ENCODE results near the gene ARSI. TPM values are rescaled to one million over a fixed set of nuclear protein-coding genes. Genes with fewer than 3 reads are reported as not detected.

The ARSI gene
- total RNA-seq, 2 experiments from 2014 or later = not detected

GRCh38 chr5:150328515-150328914 lies 25.8 kb upstream of the ARSI start:
- H3K27ac ChIP-seq (ENCODE audit: low read depth, low read length, poor library complexity, severe bottlenecking) = no peak overlapping the region
- intact Hi-C loops (cut with micrococcal nuclease; ENCODE audit: unreplicated experiment) = no loop called here
- H2AFZ ChIP-seq (ENCODE audit: low read length) = no peak overlapping the region
- H4K20me1 ChIP-seq (ENCODE audit: insufficient read depth, low read length) = no peaks in the 10 kb centered on the region
- no peak for TF ChIP-seq CTCF (conservative IDR thresholded peaks at IDR 0.05; ENCODE audit: low read length)
- TF ChIP-seq EZH2phosphoT487 (IDR thresholded peaks at IDR 0.05; ENCODE audit: borderline replicate concordance, low read depth, low read length) = no peak
- ChIA-PET POLR2A (interaction anchor here (0.9 to 1.0 kb wide), 2 partner anchors 18 to 62 kb away, joined by 3 read pairs; no protein-coding TSS in a partner anchor), CTCF (ENCODE audit: unreplicated experiment) (no interaction called here)
- H3K4me3 ChIP-seq (ENCODE audit: low read depth, low read length, poor library complexity, severe bottlenecking) = no peak overlapping the region
- no peaks in the 10 kb centered on the region for H3K4me1 ChIP-seq (ENCODE audit: insufficient read depth, low read length, poor library complexity, severe bottlenecking)
- H3K9me3 ChIP-seq (ENCODE audit: low read length) = no peaks in the 10 kb centered on the region
- no TSS peak for BruUV-seq (replicated peaks)
- H3K9me2 ChIP-seq (ENCODE audit: insufficient read depth, low read length) = no peaks in the 10 kb centered on the region
- H3K79me2 ChIP-seq (ENCODE audit: insufficient read depth, low read depth, low read length) = no peaks in the 10 kb centered on the region
- DNase-seq (ENCODE audit: low spot score) = no peak
- no peak overlapping the region for H3K4me2 ChIP-seq (ENCODE audit: low read length)
- H3K36me3 ChIP-seq (ENCODE audit: insufficient read depth, low read length) = no peaks in the 10 kb centered on the region

- ChIA-PET POLR2A (no interaction called here), CTCF (ENCODE audit: unreplicated experiment) (no interaction called here)
- TF ChIP-seq CTCF (conservative IDR thresholded peaks at IDR 0.05; ENCODE audit: low read length) (no peak), EZH2phosphoT487 (IDR thresholded peaks at IDR 0.05; ENCODE audit: borderline replicate concordance, low read depth, low read length) (no peak)
- intact Hi-C loops (cut with micrococcal nuclease; ENCODE audit: unreplicated experiment) = no loop called here
- Histone ChIP-seq H4K20me1 (ENCODE audit: insufficient read depth, low read length) (no peaks in the 10 kb centered on the region), H3K27ac (ENCODE audit: low read depth, low read length, poor library complexity, severe bottlenecking) (no peak overlapping the region), H3K4me2 (ENCODE audit: low read length) (no peak overlapping the region), H2AFZ (ENCODE audit: low read length) (no peak overlapping the region), H3K79me2 (ENCODE audit: insufficient read depth, low read depth, low read length) (no peaks in the 10 kb centered on the region), H3K36me3 (ENCODE audit: insufficient read depth, low read length) (no peaks in the 10 kb centered on the region), H3K4me3 (ENCODE audit: low read depth, low read length, poor library complexity, severe bottlenecking) (no peak overlapping the region), H3K9me2 (ENCODE audit: insufficient read depth, low read length) (no peaks in the 10 kb centered on the region), H3K4me1 (ENCODE audit: insufficient read depth, low read length, poor library complexity, severe bottlenecking) (no peaks in the 10 kb centered on the region), H3K9me3 (ENCODE audit: low read length) (no peaks in the 10 kb centered on the region)
- no TSS peak for BruUV-seq (replicated peaks)
- DNase-seq (ENCODE audit: low spot score) = no peak
These were observed 24.4 kb upstream of the ARSI start for GRCh38 chr5:150327139-150327538.

GRCh38 chr5:150326707-150327106 lies 24.0 kb upstream of the ARSI start:
- BruUV-seq (replicated peaks) = no TSS peak
- no peaks in the 10 kb centered on the region for H3K36me3 ChIP-seq (ENCODE audit: insufficient read depth, low read length)
- no peaks in the 10 kb centered on the region for H3K79me2 ChIP-seq (ENCODE audit: insufficient read depth, low read depth, low read length)
- H2AFZ ChIP-seq (ENCODE audit: low read length) = no peak overlapping the region
- no peak overlapping the region for H3K4me2 ChIP-seq (ENCODE audit: low read length)
- no peaks in the 10 kb centered on the region for H3K9me3 ChIP-seq (ENCODE audit: low read length)
- ChIA-PET POLR2A (interaction anchor here (0.5 kb wide), 1 partner anchor 358 kb away, joined by 3 read pairs; no protein-coding TSS in a partner anchor), CTCF (ENCODE audit: unreplicated experiment) (no interaction called here)
- no peak overlapping the region for H3K4me3 ChIP-seq (ENCODE audit: low read depth, low read length, poor library complexity, severe bottlenecking)
- TF ChIP-seq CTCF (conservative IDR thresholded peaks at IDR 0.05; ENCODE audit: low read length) (no peak), EZH2phosphoT487 (IDR thresholded peaks at IDR 0.05; ENCODE audit: borderline replicate concordance, low read depth, low read length) (no peak)
- no peak overlapping the region for H3K27ac ChIP-seq (ENCODE audit: low read depth, low read length, poor library complexity, severe bottlenecking)
- H3K9me2 ChIP-seq (ENCODE audit: insufficient read depth, low read length) = no peaks in the 10 kb centered on the region
- DNase-seq (ENCODE audit: low spot score) = no peak
- intact Hi-C loops (cut with micrococcal nuclease; ENCODE audit: unreplicated experiment) = no loop called here
- H4K20me1 ChIP-seq (ENCODE audit: insufficient read depth, low read length) = no peaks in the 10 kb centered on the region
- no peaks in the 10 kb centered on the region for H3K4me1 ChIP-seq (ENCODE audit: insufficient read depth, low read length, poor library complexity, severe bottlenecking)

All from OCI-LY7 (cell line).